GM19025 (cell line): Measurements from ENCODE around the gene NACC2.
"Not testable (repeated sequence)": the region's sequence is repeated elsewhere in the genome, so short reads cannot be mapped to it uniquely, and the experiment has no call there.

Experiments used
- ATAC-seq: cut with Tn5 transposase; IDR thresholded peaks from one replicate; pipeline ENCODE4 v1.9.1; 2021; ENCODE audit warnings: mild to moderate bottlenecking, low read depth, moderate library complexity; ENCODE audit not compliant: unreplicated experiment

NACC2 gene

GRCh38 chr9:136049491-136050265, 45.4 kb downstream of the NACC2 start:
- ATAC-seq: no peak

DNA sequence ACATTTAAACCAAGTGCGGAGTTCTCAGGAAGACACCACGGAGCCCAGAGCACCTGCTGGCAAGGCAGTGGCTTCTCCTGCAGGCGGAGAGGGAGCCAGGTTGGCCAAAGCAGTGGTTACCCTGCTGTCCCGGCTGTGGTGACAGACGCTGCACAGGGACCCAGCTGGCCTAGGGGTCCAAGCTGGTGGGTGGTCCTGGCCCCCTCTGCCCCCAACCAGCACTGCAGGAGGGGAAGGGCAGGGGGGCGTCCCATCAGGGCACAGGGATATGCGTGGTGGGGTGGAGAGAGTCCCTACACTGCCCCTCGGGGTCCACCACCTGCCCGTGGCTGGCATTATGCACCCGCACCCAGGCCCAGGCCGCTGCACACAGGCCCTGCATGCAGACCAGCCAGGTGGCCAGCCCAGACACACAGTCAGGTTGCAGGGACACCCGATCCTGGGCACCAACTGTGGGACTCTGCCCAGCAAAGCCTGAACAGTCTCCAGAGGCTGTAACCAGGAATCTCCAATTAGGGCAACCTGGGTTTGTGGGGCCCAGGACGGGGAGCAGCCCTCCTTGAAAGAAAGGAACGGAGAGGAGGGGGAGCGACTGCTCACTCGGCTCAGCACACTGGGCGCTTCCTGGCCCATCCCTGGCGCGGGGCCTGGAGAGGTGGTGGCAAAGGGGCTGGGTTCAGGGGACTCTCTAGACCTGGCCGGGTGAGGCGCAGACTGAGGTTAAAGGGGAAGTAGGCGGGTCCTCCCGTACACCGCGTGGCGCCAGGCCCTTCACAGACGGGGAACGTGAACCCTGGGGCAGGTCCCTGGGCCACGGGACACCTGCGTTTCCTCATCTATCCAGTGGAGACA, 46.3 kb downstream of the NACC2 start:
- ATAC-seq: no peak

DNA sequence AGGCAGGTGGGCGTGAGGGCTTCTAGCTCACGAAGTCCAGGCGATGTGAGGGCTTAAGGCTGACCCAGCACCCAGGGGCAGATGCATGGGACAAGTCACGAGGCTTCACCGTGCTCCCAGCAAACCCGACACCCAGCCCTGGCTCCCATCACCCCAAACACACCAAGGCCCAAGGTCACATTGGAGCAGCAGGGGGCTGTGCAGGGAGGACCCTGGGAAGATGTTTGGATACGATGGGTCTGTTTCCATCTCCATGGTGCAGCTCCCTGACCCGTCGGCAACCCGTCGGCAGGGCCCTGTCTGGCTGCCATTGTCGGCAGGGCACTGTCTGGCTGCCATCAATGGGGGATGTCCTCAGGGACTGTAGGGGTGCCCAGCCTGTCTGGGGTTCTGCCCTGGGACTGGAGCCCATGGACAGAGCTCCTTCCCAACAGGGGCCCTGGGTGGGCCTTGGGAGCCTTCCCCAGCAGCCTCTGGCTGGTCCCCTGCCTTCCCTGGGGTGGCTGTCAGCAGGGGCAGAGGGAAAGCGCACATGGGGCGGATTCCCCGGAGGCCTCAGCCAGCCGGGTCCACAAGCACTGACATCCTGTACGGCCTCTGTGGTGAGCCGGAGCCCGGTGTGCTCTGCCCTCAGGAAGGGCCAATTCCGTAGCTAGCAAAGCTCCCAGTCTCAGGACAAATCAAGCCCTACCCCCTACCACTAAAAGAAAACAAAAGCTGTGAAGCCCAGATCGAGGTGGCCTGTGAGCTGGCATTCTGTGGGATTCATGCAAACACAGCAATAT, 47.1 kb downstream of the NACC2 start:
- no peak for ATAC-seq

GRCh38 chr9:136047076-136047774, 47.9 kb downstream of the NACC2 start:
- ATAC-seq: no peak

- no peak for ATAC-seq
Observed at GRCh38 chr9:136046554-136046920, 48.6 kb downstream of the NACC2 start.

- ATAC-seq: no peak
Observed at GRCh38 chr9:136045595-136046553, 49.2 kb downstream of the NACC2 start.

DNA sequence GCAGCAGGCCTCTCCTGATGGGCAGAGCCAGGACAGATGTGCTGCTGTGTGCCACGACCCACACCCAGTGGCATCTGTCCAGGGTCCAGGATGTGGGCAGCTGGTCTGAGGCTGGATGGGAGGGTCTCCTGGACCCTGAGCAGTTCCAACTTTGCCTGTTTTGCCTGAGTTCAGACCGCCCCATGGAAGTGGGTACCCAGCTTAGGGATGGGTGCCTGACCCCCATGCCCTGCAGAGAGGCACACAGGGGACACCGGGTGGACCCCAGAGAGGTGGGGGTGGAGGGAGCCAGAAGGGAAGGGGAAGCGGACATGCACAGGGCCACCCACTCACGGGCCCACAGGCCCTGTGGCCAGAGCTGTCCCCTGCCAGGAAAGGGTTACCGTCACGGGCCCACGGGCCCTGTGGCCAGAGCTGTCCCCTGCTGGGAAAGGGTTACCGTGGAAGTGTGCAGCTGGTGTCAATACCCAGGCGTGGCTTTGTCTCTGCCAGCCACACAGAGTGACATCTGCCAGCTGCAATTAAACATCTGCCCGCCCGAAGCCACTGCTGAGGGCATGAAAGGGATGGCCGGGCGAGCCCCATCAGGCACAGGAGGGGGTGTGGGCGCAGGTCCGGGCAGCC, 50.0 kb downstream of the NACC2 start:
- ATAC-seq: no peak

GRCh38 chr9:136044207-136044970, 50.7 kb downstream of the NACC2 start:
- no peak for ATAC-seq

- ATAC-seq: no peak
Observed at GRCh38 chr9:136043441-136043991, 51.6 kb downstream of the NACC2 start.

GRCh38 chr9:136042541-136042940, 52.5 kb downstream of the NACC2 start:
- no peak for ATAC-seq

GRCh38 chr9:136040848-136041247, 54.2 kb downstream of the NACC2 start:
- ATAC-seq: not testable (repeated sequence)

GRCh38 chr9:136039488-136039887, 55.6 kb downstream of the NACC2 start:
- no peak for ATAC-seq

GRCh38 chr9:136036848-136037247, 58.2 kb downstream of the NACC2 start:
- no peak for ATAC-seq

GRCh38 chr9:136036050-136036449, 59.0 kb downstream of the NACC2 start:
- no peak for ATAC-seq

GRCh38 chr9:136031741-136032730, 63.1 kb downstream of the NACC2 start:
- no peak for ATAC-seq

- no peak for ATAC-seq
Observed at GRCh38 chr9:136031094-136031493, 64.0 kb downstream of the NACC2 start.

GRCh38 chr9:136029556-136029955, 65.5 kb downstream of the NACC2 start:
- ATAC-seq: no peak
